GM23338 (cell line): Measurements from ENCODE around the gene WWP2.

ENCODE experiments used
- CTCF ChIP-seq, 2 experiments: fragments of 200-600 bp in 1 of 2; sonication (generic) in 1 of 2; conservative IDR thresholded peaks; 2 replicates each; pipeline versions ENCODE4 v1.5.1 to v1.6.1; 2016 to 2017; ENCODE audit warnings: antibody characterized with exemption in 2 of 2, low read depth in 2 of 2, mild to moderate bottlenecking in 2 of 2, moderate library complexity in 1 of 2
- EZH2phosphoT487 ChIP-seq: fragments of 200-600 bp; sonication (generic); IDR thresholded peaks from one replicate; pipeline ENCODE4 v1.8.1; 2018; ENCODE audit warnings: antibody characterized with exemption; ENCODE audit not compliant: unreplicated experiment
- NANOG ChIP-seq: IDR thresholded peaks from 2 replicates; pipeline ENCODE4 v1.6.1; 2016; ENCODE audit warnings: antibody characterized with exemption, borderline replicate concordance
- ZNF114 ChIP-seq: fragments of 250-450 bp; sonication (Bioruptor Pico); IDR thresholded peaks from 2 replicates; pipeline ENCODE4 v1.5.0; 2020; ENCODE audit warnings: mild to moderate bottlenecking, moderate library complexity

- no peak for TF ChIP-seq CTCF (conservative IDR thresholded peaks at IDR 0.05; ENCODE audit: low read depth in 2 of 2)
- TF ChIP-seq NANOG, result no peak
- no peak for TF ChIP-seq EZH2phosphoT487
- TF ChIP-seq ZNF114 (CRISPR knock-in tag), result no peak
These were observed 159.0 kb downstream of the WWP2 start for GRCh38 chr16:69921127-69921526.
